GM12891 (cell line): ENCODE results near the gene ZNF341.
A peak's percentile ranks its signal among the peaks of the same experiment; 100 is the strongest.

ENCODE experiments used
- DNase-seq: peaks from one replicate; pipeline ENCODE4 v3.0.0; 2011; ENCODE audit warnings: low spot score; ENCODE audit not compliant: insufficient read length
- FAIRE-seq: peaks from 2 replicates; lab custom pipeline; 2011; peaks lifted over from hg19 to GRCh38; lab: Jason Lieb, UNC
- PAX5 ChIP-seq: IDR thresholded peaks from 2 replicates; pipeline ENCODE4 v1.6.1; 2011; ENCODE audit warnings: low read length, moderate library complexity, mild to moderate bottlenecking; ENCODE audit not compliant: insufficient read depth, severe bottlenecking
- POLR2A ChIP-seq: IDR thresholded peaks from 2 replicates; pipeline ENCODE4 v1.6.1; 2011; ENCODE audit warnings: low read depth, low read length, control low read depth
- POLR2AphosphoS5 ChIP-seq: IDR thresholded peaks from 2 replicates; pipeline ENCODE4 v1.6.1; 2011; ENCODE audit warnings: low read depth, low read length, control low read depth
- POU2F2 ChIP-seq: IDR thresholded peaks from 2 replicates; pipeline ENCODE4 v1.6.1; 2011; ENCODE audit warnings: low read depth, mild to moderate bottlenecking, control low read depth, low read length, moderate library complexity
- SPI1 ChIP-seq: IDR thresholded peaks from 2 replicates; pipeline ENCODE4 v1.6.1; 2011; ENCODE audit warnings: low read depth, low read length, control low read depth
- TAF1 ChIP-seq: IDR thresholded peaks from 2 replicates; pipeline ENCODE4 v1.6.1; 2011; ENCODE audit warnings: low read depth, low read length, control low read depth

The ZNF341 gene

GRCh38 chr20:33719277-33719988, 12.4 kb upstream of the ZNF341 start:
- FAIRE-seq (no peak), DNase-seq (no peak)
- TF ChIP-seq TAF1, result no peak
- TF ChIP-seq POLR2A, result no peak; the same call in 1 of the 2 replicates
- no peak for TF ChIP-seq PAX5
- TF ChIP-seq SPI1, result 0 out of 2 replicates have a peak, but pooled peaks have one; percentile 17

- TF ChIP-seq POU2F2 (0 out of 2 replicates have a peak, but pooled peaks have one; percentile 21), POLR2A (peak; percentile 26; the same call in 1 of the 2 replicates), SPI1 (no peak), PAX5 (peak; percentile 35)
- DNase-seq (peak; percentile 95), FAIRE-seq (peak; percentile 97)
These were observed 11.6 kb upstream of the ZNF341 start, which contains the start of gene PXMP4 for GRCh38 chr20:33719989-33720709. PXMP4 (minus strand) TSS chr20:33720310; CDS start chr20:33720207, 103 bp downstream.

- TF ChIP-seq POU2F2 (no peak), PAX5 (no peak), POLR2A (no peak), TAF1 (no peak), POLR2AphosphoS5 (no peak), SPI1 (no peak)
- no peak for DNase-seq
- FAIRE-seq, result peak; percentile 9
These were observed 10.2 kb upstream of the ZNF341 start for GRCh38 chr20:33721391-33722140.

- FAIRE-seq (no peak), DNase-seq (no peak)
- TF ChIP-seq POU2F2, result no peak
- no peak for TF ChIP-seq PAX5
- no peak for TF ChIP-seq TAF1
- TF ChIP-seq POLR2A, result no peak
These were observed 7.2 kb upstream of the ZNF341 start for GRCh38 chr20:33724439-33725094.

- FAIRE-seq, result no peak
- TF ChIP-seq POU2F2 (no peak), PAX5 (no peak), SPI1 (no peak), POLR2A (no peak), POLR2AphosphoS5 (no peak), TAF1 (no peak)
These were observed 6.1 kb upstream of the ZNF341 start for GRCh38 chr20:33725607-33726264.

GRCh38 chr20:33727115-33727479, 4.7 kb upstream of the ZNF341 start:
- FAIRE-seq (no peak), DNase-seq (no peak)
- no peak for TF ChIP-seq POLR2A
- no peak for TF ChIP-seq SPI1
- TF ChIP-seq POLR2AphosphoS5, result no peak
- TF ChIP-seq POU2F2, result no peak
- TF ChIP-seq TAF1, result no peak
- TF ChIP-seq PAX5, result no peak

More at GRCh38 chr20:33725607-33726264, 6.1 kb upstream of the ZNF341 start:
- DNase-seq, result no peak

GRCh38 chr20:33727806-33728205, 4.0 kb upstream of the ZNF341 start:
- TF ChIP-seq TAF1, result no peak
- no peak for TF ChIP-seq POLR2A
- no peak for TF ChIP-seq POU2F2
- no peak for TF ChIP-seq SPI1
- no peak for TF ChIP-seq PAX5
- TF ChIP-seq POLR2AphosphoS5, result no peak

GRCh38 chr20:33728463-33728862, 3.3 kb upstream of the ZNF341 start:
- no peak for FAIRE-seq
- TF ChIP-seq POLR2A (no peak), TAF1 (no peak), PAX5 (no peak), POLR2AphosphoS5 (no peak), POU2F2 (no peak), SPI1 (no peak)
- DNase-seq, result no peak

More at GRCh38 chr20:33727806-33728205, 4.0 kb upstream of the ZNF341 start:
- DNase-seq (no peak), FAIRE-seq (no peak)

- FAIRE-seq, result no peak
- DNase-seq, result no peak
- TF ChIP-seq SPI1 (no peak), PAX5 (no peak), POU2F2 (no peak), POLR2A (no peak), TAF1 (no peak), POLR2AphosphoS5 (no peak)
These were observed 2.7 kb upstream of the ZNF341 start for GRCh38 chr20:33729101-33729500.
